T-helper 1 cell treated with Interleukin-12 subunit alpha and Interleukin-12 subunit beta and Interleukin-4 antibody, amounts not matched to agents 30 μg/mL and 1 μg/mL, for 36 hours (primary cell): ENCODE results near the gene NFATC3.
"Not testable (repeated sequence)": the region's sequence is repeated elsewhere in the genome, so short reads cannot be mapped to it uniquely, and the experiment has no call there.

Source experiments
- H3K27ac Mint-ChIP-seq: one replicate; pipeline ENCODE4 v1.8.0; 2021; ENCODE audit warnings: mild to moderate bottlenecking, mixed read lengths
- H3K27me3 Mint-ChIP-seq: one replicate; pipeline ENCODE4 v1.8.0; 2021; ENCODE audit warnings: low read depth, mixed read lengths
- H3K36me3 Mint-ChIP-seq: one replicate; pipeline ENCODE4 v1.8.0; 2021; ENCODE audit warnings: low read depth, mixed read lengths
- H3K4me1 Mint-ChIP-seq: one replicate; pipeline ENCODE4 v1.8.0; 2021; ENCODE audit warnings: low read depth, mixed read lengths
- H3K4me3 Mint-ChIP-seq: one replicate; pipeline ENCODE4 v1.8.0; 2021; ENCODE audit warnings: mild to moderate bottlenecking, moderate library complexity, mixed read lengths
- H3K9me3 Mint-ChIP-seq: one replicate; pipeline ENCODE4 v1.8.0; 2021; ENCODE audit warnings: mixed read lengths

Gene NFATC3

DNA sequence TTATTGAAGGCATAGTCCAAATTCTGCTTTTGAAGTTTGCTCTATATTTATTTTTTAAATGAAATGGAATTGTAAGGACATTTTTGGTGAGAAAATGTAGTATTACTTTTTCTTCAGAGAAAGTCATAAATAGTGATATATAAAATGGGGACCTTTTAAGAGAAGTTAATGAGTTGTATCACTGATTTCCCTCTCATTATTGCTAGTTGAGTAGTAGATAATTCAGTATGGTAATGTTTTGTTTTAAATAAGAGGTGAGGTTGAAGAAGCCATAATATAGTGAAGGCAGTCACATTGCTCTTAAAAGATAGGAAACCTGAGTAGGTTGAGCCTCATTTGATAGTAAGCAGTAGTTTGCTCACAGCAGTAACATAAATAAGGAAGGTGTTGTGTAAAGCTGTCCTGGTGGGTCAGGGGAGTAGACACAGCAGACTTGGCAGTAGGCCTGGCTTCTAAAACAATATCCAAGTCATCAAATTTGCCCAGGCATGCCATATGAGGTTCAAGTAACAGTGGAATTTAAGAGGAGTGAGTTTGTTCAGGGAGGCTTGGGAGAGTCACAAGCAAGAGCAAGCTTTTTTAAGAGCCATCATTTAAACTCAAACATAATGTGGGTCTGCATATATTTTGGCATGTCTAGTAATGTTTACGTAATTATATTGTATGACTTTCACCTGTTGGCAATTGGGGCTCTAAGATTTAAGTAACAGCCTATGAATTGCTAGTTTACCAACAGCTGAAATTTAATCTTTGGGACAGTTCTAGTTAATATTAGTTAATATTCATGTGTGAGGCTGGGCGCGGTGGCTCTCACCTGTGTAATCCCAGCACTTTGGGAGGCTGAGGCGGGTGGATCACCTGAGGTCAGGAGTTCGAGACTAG, 6.5 kb downstream of the NFATC3 start:
- H3K4me1 Mint-ChIP-seq, result peaks cover 53% of the 10 kb centered on the region
- no peaks in the 10 kb centered on the region for H3K9me3 Mint-ChIP-seq
- H3K36me3 Mint-ChIP-seq, result peaks cover 7% of the 10 kb centered on the region
- H3K27ac Mint-ChIP-seq, result peak overlapping the region; percentile 45
- H3K4me3 Mint-ChIP-seq, result peak overlapping the region; percentile 45
- H3K27me3 Mint-ChIP-seq, result no peaks in the 10 kb centered on the region

DNA sequence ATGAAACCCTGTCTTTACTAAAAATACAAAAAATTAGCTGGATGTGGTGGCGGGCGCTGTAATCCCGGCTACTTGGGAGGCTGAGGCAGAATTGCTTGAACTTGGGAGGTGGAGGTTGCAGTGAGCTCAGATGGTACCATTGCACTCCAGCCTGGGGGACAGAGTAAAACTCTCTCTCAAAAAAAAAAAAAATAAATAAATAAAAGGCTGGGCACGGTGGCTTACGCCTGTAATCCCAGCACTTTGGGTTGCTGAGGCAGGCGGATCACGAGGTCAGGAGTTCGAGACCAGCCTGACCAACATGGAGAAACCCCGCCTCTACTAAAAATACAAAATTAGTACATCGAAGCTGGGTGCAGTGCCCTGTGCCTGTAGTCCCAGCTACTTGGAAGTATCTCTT, 7.1 kb downstream of the NFATC3 start:
- not testable (repeated sequence) for H3K36me3 Mint-ChIP-seq, H3K27ac Mint-ChIP-seq, H3K4me3 Mint-ChIP-seq, H3K27me3 Mint-ChIP-seq, H3K9me3 Mint-ChIP-seq
- peaks cover 55% of the 10 kb centered on the region for H3K4me1 Mint-ChIP-seq

DNA sequence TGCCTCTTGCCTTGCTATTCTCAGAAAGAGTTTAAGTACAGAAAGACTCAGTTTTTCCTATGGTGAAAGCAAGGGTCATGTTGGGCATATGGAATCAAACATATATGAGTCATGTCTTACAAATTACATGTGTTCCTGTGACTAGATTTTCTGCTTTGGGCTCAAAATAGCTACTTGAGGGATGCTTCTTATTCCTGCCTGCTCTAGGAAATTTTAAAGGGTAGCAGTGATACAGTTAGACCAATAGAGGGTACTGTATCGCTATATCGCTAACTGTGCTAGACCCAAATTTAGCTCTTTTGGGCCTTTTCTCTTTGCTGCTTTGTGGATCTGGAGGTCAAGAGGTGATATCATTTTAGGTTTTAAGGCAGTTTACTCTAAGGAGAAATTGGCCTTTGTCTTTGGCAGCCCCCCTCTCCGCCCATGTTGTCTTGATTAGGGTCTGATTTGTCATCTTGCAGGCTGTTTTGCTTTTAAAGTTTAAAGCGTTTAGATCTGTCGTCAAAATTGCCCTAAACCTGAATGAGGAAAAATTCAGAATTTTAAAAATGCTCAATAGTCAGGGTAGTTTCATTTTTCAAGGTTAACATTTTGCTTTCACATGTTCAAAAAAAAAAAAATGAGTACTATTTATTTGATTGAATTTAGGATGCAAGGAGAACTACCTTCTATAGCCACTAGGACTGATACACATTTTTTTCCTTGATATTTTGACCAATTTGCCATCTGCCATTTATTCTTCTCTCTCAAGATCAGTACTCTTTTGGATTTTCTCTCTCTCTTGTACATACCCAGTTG, 8.8 kb downstream of the NFATC3 start:
- no peaks in the 10 kb centered on the region for H3K9me3 Mint-ChIP-seq
- peaks cover 8% of the 10 kb centered on the region for H3K36me3 Mint-ChIP-seq
- H3K4me1 Mint-ChIP-seq, result peaks cover 54% of the 10 kb centered on the region
- H3K4me3 Mint-ChIP-seq, result peak overlapping the region; percentile 5
- peak overlapping the region; percentile 12 for H3K27ac Mint-ChIP-seq
- no peaks in the 10 kb centered on the region for H3K27me3 Mint-ChIP-seq

- no peaks in the 10 kb centered on the region for H3K27me3 Mint-ChIP-seq
- peaks cover 49% of the 10 kb centered on the region for H3K4me1 Mint-ChIP-seq
- H3K27ac Mint-ChIP-seq, result no peak overlapping the region
- no peaks in the 10 kb centered on the region for H3K9me3 Mint-ChIP-seq
- peaks cover 8% of the 10 kb centered on the region for H3K36me3 Mint-ChIP-seq
- H3K4me3 Mint-ChIP-seq, result no peak overlapping the region
Measured at GRCh38 chr16:68094614-68094934, 9.4 kb downstream of the NFATC3 start.

GRCh38 chr16:68096491-68096890, 11.3 kb downstream of the NFATC3 start:
- H3K9me3 Mint-ChIP-seq, result no peaks in the 10 kb centered on the region
- H3K27me3 Mint-ChIP-seq, result no peaks in the 10 kb centered on the region
- peaks cover 39% of the 10 kb centered on the region for H3K4me1 Mint-ChIP-seq
- peaks cover 9% of the 10 kb centered on the region for H3K36me3 Mint-ChIP-seq
- no peak overlapping the region for H3K4me3 Mint-ChIP-seq
- no peak overlapping the region for H3K27ac Mint-ChIP-seq

DNA sequence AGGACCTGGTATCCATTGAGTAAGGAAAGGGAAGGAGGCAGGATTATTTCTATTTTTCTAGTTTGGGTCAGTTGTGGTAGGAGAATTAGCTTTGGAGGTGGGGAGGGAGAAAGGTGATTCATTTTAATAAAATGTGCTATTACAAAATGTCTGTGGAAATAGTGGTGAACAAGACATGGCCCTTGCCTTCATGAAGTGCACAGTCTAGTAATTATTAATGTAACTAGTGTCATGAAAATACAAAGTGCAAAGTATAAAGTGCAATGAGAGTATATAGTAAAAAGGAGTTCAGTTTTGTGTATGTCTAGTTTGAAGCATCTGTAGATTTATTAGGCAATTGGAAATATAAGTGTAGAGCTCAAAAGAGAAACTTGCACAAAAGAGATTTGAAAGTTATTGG, 11.9 kb downstream of the NFATC3 start:
- Mint-ChIP-seq H3K27ac (no peak overlapping the region), H3K27me3 (no peaks in the 10 kb centered on the region), H3K4me1 (peaks cover 36% of the 10 kb centered on the region), H3K9me3 (no peaks in the 10 kb centered on the region), H3K36me3 (peaks cover 9% of the 10 kb centered on the region), H3K4me3 (no peak overlapping the region)

- Mint-ChIP-seq H3K27me3 (no peaks in the 10 kb centered on the region), H3K4me3 (no peak overlapping the region), H3K4me1 (peaks cover 38% of the 10 kb centered on the region), H3K36me3 (peaks cover 14% of the 10 kb centered on the region), H3K27ac (no peak overlapping the region), H3K9me3 (no peaks in the 10 kb centered on the region)
Measured at GRCh38 chr16:68097895-68098294, 12.7 kb downstream of the NFATC3 start.

GRCh38 chr16:68100488-68100887, 15.3 kb downstream of the NFATC3 start:
- H3K36me3 Mint-ChIP-seq, result peaks cover 19% of the 10 kb centered on the region
- H3K9me3 Mint-ChIP-seq, result peaks cover 3% of the 10 kb centered on the region
- H3K27ac Mint-ChIP-seq, result no peak overlapping the region
- H3K4me3 Mint-ChIP-seq, result no peak overlapping the region
- no peaks in the 10 kb centered on the region for H3K27me3 Mint-ChIP-seq
- peaks cover 29% of the 10 kb centered on the region for H3K4me1 Mint-ChIP-seq

- no peaks in the 10 kb centered on the region for H3K27me3 Mint-ChIP-seq
- peaks cover 37% of the 10 kb centered on the region for H3K36me3 Mint-ChIP-seq
- H3K27ac Mint-ChIP-seq, result no peak overlapping the region
- peaks cover 31% of the 10 kb centered on the region for H3K4me1 Mint-ChIP-seq
- no peak overlapping the region for H3K4me3 Mint-ChIP-seq
- peaks cover 31% of the 10 kb centered on the region for H3K9me3 Mint-ChIP-seq
Measured at GRCh38 chr16:68105611-68106010, 20.4 kb downstream of the NFATC3 start.

DNA sequence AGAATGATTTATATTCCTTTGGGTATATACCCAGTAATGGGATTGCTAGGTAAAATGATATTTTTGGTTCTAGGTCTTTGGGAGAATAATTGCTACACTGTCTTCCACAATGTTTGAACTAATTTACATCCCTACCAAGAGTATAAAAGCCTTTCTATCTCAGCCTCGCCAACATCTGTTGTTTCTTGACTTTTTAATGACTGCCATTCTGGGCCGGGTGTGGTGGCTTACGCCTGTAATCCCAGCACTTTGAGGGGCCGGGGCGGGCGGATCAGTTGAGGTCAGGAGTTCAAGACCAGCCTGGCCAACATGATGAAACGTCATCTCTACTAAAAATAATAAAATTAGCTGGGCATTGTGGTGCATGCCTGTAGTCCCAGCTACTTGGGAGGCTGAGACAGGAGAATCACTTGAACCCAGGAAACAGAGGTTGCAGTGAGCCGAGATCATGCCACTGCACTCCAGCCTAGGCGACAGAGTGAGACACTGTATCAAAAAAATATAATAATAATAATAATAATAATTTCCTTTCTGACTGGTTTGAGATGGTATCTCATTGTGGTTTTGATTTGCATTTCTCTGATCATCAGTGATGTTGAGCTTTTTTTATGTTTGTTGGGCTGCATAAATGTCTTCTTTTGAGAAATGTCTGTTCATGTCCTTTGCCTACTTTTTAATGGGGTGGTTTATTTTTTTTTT, 22.2 kb downstream of the NFATC3 start:
- not testable (repeated sequence) for H3K4me3 Mint-ChIP-seq, H3K27me3 Mint-ChIP-seq, H3K27ac Mint-ChIP-seq
- H3K36me3 Mint-ChIP-seq, result peaks cover 47% of the 10 kb centered on the region
- H3K9me3 Mint-ChIP-seq, result peaks cover 40% of the 10 kb centered on the region
- peaks cover 31% of the 10 kb centered on the region for H3K4me1 Mint-ChIP-seq

GRCh38 chr16:68109156-68109555, 24.0 kb downstream of the NFATC3 start:
- not testable (repeated sequence) for H3K27me3 Mint-ChIP-seq, H3K4me3 Mint-ChIP-seq, H3K27ac Mint-ChIP-seq
- peaks cover 31% of the 10 kb centered on the region for H3K4me1 Mint-ChIP-seq
- peaks cover 46% of the 10 kb centered on the region for H3K36me3 Mint-ChIP-seq
- H3K9me3 Mint-ChIP-seq, result peaks cover 43% of the 10 kb centered on the region

DNA sequence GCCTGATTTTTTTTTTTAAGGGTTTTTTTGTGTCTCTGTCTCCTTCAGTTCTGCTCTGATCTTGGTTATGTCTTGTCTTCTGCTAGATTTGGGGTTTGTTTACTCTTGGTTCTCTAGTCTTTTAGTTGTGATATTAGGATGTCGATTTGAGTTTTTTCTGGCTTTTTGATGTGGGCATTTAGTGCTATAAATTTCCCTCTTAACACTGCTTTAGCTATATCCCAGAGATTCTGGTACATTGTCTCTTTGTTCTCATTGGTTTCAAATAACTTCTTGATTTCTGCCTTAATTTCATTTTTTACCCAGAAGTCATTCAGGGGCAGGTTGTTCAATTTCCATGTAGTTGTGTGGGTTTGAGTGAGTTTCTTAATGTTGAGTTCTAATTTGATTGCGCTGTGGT, 25.4 kb downstream of the NFATC3 start:
- Mint-ChIP-seq H3K36me3 (peaks cover 42% of the 10 kb centered on the region), H3K9me3 (peaks cover 39% of the 10 kb centered on the region), H3K4me1 (peaks cover 30% of the 10 kb centered on the region)
- H3K4me3 Mint-ChIP-seq, H3K27ac Mint-ChIP-seq, H3K27me3 Mint-ChIP-seq: not testable (repeated sequence)

GRCh38 chr16:68111379-68111778, 26.2 kb downstream of the NFATC3 start:
- Mint-ChIP-seq H3K36me3 (peaks cover 40% of the 10 kb centered on the region), H3K27me3 (no peaks in the 10 kb centered on the region), H3K9me3 (peaks cover 38% of the 10 kb centered on the region), H3K4me1 (peaks cover 36% of the 10 kb centered on the region), H3K27ac (no peak overlapping the region), H3K4me3 (no peak overlapping the region)

GRCh38 chr16:68113059-68113761, 28.0 kb downstream of the NFATC3 start:
- H3K4me3 Mint-ChIP-seq, result no peak overlapping the region
- H3K4me1 Mint-ChIP-seq, result peaks cover 46% of the 10 kb centered on the region
- H3K27ac Mint-ChIP-seq, result peak overlapping the region; percentile 26
- no peaks in the 10 kb centered on the region for H3K27me3 Mint-ChIP-seq
- peaks cover 37% of the 10 kb centered on the region for H3K36me3 Mint-ChIP-seq
- peaks cover 33% of the 10 kb centered on the region for H3K9me3 Mint-ChIP-seq
